NCI-H1092 treated with DMSO at 0.1 percent for 48 hours (cell line): ENCODE results near the gene NKX1-1.

Source experiments
- DNase-seq: peaks from one replicate; lab custom pipeline; 2025; lab: John Stamatoyannopoulos, UW

Gene NKX1-1

GRCh38 chr4:1385373-1386340, 20.6 kb downstream of the NKX1-1 start:
- DNase-seq = no peak

- no peak for DNase-seq
Measured at GRCh38 chr4:1384675-1385372, 21.4 kb downstream of the NKX1-1 start.

GRCh38 chr4:1383728-1384591, 22.3 kb downstream of the NKX1-1 start:
- DNase-seq = no peak

GRCh38 chr4:1382776-1383727, 23.2 kb downstream of the NKX1-1 start:
- DNase-seq = no peak

- DNase-seq = no peak
Measured at GRCh38 chr4:1381944-1382541, 24.2 kb downstream of the NKX1-1 start.

- no peak for DNase-seq
Measured at GRCh38 chr4:1381181-1381621, 25.0 kb downstream of the NKX1-1 start.

GRCh38 chr4:1380368-1381151, 25.7 kb downstream of the NKX1-1 start:
- DNase-seq = no peak

GRCh38 chr4:1379801-1380331, 26.4 kb downstream of the NKX1-1 start:
- DNase-seq = no peak

- DNase-seq = no peak
Measured at GRCh38 chr4:1379351-1379781, 26.9 kb downstream of the NKX1-1 start.

- DNase-seq = no peak
Measured at GRCh38 chr4:1378559-1379231, 27.5 kb downstream of the NKX1-1 start.

GRCh38 chr4:1377606-1378261, 28.5 kb downstream of the NKX1-1 start:
- no peak for DNase-seq

GRCh38 chr4:1376841-1377605, 29.2 kb downstream of the NKX1-1 start:
- no peak for DNase-seq

- DNase-seq = no peak
Measured at GRCh38 chr4:1376391-1376840, 29.8 kb downstream of the NKX1-1 start.

- DNase-seq = no peak
Measured at GRCh38 chr4:1375761-1376322, 30.4 kb downstream of the NKX1-1 start.

- no peak for DNase-seq
Measured at GRCh38 chr4:1375051-1375721, 31.1 kb downstream of the NKX1-1 start.

- DNase-seq = no peak
Measured at GRCh38 chr4:1374706-1375045, 31.6 kb downstream of the NKX1-1 start.
